GM20431 (cell line): ENCODE data around the gene FOXK2.
"Not testable (repeated sequence)": the region's sequence is repeated elsewhere in the genome, so short reads cannot be mapped to it uniquely, and the experiment has no call there.

Experiments used
- in situ Hi-C: fragments of 300-500 bp; cut with MseI, MboI; formaldehyde crosslinking; loops from one replicate; pipeline ENCODE4 v1.15.0; 2020; ENCODE audit warnings: low sequenced_read_pairs; ENCODE audit not compliant: unreplicated experiment

Gene FOXK2

GRCh38 chr17:82528484-82529265 is 9.1 kb downstream of the FOXK2 start:
- in situ Hi-C loops: no loop called here

- in situ Hi-C loops: no loop called here
Observed at GRCh38 chr17:82529914-82530300, 10.4 kb downstream of the FOXK2 start.

- in situ Hi-C loops: no loop called here
Observed at GRCh38 chr17:82531431-82531881, 11.9 kb downstream of the FOXK2 start.

DNA sequence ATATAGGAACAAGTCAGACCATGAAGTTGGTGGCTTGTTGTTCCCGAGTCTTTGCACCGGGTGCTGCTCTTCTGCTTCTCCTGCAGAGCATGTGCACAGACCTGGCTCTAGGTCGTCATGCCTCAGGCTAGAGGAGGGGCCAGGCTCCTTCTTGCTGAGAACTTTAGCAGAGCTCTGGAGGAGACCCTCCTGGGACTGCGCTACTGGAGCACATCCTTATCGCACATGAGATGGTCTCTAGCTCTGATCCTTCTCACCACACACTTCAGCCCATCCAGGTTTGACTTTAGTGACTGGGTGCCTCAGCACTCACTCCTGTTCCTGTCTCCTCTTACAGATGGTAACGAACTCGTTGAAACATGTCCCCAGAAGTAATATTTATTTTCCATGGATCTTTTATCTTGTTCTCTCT is 14.9 kb downstream of the FOXK2 start:
- in situ Hi-C loops: no loop called here

GRCh38 chr17:82536512-82537201 is 17.1 kb downstream of the FOXK2 start:
- in situ Hi-C loops: no loop called here

DNA sequence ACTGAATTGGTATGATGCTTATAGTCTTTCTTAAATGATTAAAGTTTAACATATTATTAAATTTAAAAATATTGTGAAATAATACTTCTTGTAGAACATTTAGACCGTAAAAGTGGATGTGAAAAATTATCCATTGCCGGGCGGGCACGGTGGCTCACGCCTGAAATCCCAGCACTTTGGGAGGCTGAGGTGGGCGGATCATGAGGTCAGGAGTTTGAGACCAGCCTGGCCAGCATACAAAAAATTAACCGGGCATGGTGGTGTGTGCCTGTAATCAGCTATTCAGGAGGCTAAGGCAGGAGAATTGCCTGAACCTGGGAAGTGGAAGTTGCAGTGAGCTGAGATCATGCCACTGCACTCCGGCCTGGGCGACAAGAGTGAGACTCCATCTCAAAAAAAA is 17.7 kb downstream of the FOXK2 start:
- in situ Hi-C loops: not testable (repeated sequence)

- in situ Hi-C loops: not testable (repeated sequence)
Observed at GRCh38 chr17:82539076-82539475, 19.5 kb downstream of the FOXK2 start.

DNA sequence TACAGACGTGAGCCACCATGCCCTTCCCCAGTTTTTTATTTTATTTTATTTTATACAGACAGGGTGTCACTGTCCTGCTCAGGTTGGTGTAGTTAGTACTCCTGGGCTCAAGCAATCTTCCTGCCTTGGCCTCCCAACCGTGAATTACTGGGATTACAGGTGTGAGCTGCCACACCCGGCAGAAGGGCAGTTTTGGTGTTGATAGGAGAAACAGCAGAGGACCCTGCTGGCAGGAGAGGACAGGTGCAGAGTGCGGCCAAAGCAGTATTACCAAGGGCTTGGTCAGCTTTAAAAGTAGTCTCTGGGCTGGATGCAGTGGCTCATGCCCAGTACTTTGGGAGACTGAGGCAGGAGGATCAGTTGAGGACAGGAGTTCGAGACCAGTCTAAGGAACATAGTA is 22.9 kb downstream of the FOXK2 start:
- in situ Hi-C loops: no loop called here

GRCh38 chr17:82544431-82545070 is 25.0 kb downstream of the FOXK2 start:
- in situ Hi-C loops: no loop called here

GRCh38 chr17:82545071-82545462 is 25.5 kb downstream of the FOXK2 start:
- in situ Hi-C loops: no loop called here

DNA sequence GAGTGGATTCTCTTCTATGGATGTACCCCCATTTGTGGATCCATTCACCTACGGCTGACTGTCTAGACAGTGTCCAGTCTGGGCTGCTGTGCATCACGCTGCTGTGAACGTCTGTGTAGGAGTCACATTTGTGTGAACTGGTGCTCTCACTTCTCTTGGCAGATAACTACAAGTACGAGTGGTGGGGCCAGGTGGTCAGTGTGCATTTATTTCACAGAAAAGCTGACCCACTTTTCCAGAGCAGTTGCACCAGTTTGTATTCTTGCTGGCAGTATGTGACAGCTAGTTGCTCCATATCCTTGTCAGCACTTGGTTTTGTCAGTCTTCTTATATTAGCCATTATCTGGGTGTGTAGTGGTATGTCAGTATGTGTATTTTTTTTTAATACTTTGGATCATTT is 28.4 kb downstream of the FOXK2 start:
- in situ Hi-C loops: no loop called here

DNA sequence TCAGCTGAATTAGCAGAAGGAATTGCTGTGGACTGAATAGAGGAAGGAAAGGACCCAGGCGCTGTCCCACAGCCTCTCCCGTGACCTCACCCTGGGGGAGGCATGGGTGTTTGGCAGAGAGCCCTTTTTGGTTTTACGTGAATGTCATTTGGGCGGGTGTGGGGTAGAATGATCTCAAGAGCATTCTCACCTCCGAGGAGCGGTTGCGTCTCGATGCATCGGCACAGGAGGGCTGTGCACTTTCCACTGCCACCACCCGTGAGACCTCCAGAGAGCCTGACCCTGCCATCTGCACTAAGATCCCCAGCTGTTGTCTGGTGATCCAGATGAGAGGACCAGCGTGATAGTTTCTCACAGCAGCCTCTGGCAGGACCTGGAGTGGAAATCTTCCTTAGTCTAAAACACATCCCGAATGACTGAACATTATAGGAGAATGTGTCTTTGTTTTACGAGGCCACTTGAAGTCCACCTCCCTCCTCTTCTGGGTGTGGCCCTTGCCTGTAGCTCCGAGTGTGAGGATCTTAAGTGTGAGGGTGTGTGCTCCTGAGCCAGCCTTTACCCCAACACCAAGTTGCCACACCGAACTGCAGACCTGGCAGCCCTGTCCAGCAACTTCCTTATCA is 29.3 kb downstream of the FOXK2 start:
- in situ Hi-C loops: no loop called here

DNA sequence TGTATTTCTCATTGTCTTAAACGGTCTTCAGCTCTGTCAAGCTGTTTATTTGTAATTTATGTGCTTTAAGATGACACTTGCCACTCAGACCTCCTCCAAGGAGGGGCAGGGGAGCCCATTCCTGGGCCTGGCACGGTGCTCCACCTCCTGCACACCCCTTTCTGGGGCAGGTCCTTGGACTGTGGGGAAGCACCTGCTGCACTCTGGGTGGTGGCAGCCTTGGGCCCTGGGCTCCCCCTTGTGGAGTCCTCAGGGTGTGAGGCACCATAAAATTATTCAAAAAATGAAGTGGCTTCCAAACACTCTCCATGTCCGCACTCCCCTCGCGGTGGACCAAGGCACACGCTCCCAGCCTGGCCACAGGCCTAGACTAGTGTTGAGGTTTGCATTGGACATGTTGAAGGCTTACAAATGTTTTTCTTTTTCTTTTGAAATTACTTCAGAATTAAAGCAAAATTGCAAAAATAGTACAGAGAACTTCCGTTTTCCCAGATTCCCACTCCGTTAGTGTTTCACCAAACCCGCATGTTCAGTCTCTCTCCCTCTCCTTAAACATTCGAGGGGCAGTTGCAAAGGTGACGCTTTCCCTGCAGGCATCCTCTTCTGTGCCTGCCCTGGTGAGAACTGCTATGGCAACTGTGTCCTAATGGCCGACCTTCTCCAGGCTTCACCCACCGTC is 32.4 kb downstream of the FOXK2 start:
- in situ Hi-C loops: loop anchor here (10.0 kb wide), 1 partner anchor 197 kb away; the partner anchor contains the start of gene TEX19

- in situ Hi-C loops: loop anchor here (10.0 kb wide), 1 partner anchor 198 kb away; the partner anchor contains the start of gene TEX19
Observed at GRCh38 chr17:82552580-82552979, 33.0 kb downstream of the FOXK2 start.

GRCh38 chr17:82553210-82553930 is 33.8 kb downstream of the FOXK2 start:
- in situ Hi-C loops: loop anchor here (10.0 kb wide), 1 partner anchor 199 kb away; the partner anchor contains the start of gene TEX19

GRCh38 chr17:82557510-82557909 is 38.0 kb downstream of the FOXK2 start:
- in situ Hi-C loops: loop anchor here (10.0 kb wide), 1 partner anchor 203 kb away; the partner anchor contains the start of gene TEX19

DNA sequence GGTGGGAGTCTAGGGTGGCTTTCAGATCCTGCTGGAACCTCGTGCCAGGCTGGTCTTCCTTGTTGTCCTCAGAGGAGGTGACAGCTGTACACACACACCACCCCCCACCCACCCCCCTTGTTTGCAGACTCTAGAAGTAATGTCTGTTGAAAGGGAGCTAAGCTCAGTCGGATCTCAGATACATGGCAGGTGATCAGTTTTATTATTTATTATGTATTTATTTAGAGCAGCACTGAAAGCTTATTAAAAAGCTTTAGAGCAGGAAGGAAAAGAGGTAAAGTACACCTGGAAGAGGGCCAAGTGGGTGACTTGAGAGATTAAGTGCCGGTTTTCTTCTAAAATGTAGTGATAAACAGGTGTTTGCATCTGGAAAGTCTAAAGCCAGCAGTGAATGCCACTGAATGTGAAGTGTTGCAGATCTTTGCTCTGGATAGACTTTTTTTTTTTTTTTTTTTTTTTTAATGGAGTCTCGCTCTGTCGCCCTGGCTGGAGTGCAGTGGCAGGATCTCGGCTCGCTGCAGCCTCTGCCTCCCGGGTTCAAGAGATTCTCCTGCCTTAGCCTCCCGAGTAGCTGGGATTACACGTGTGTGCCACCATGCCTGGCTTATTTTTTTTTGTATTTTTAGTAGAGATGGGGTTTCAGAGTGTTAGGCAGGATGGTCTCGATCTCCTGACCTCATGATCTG is 40.2 kb downstream of the FOXK2 start:
- in situ Hi-C loops: loop anchor here (10.0 kb wide), 1 partner anchor 205 kb away; the partner anchor contains the start of gene TEX19

- in situ Hi-C loops: no loop called here
Observed at GRCh38 chr17:82560252-82560642, 40.7 kb downstream of the FOXK2 start.
